NCI-H2029 (cell line): Measurements from ENCODE around the gene DFFB.

ENCODE experiments used
- DNase-seq: peaks from one replicate; lab custom pipeline; 2025; lab: John Stamatoyannopoulos, UW

Gene DFFB

GRCh38 chr1:3831689-3832088 lies 25.6 kb upstream of the DFFB start:
- no peak for DNase-seq

- DNase-seq, result no peak
Measured at GRCh38 chr1:3834701-3835100, 22.6 kb upstream of the DFFB start.

DNA sequence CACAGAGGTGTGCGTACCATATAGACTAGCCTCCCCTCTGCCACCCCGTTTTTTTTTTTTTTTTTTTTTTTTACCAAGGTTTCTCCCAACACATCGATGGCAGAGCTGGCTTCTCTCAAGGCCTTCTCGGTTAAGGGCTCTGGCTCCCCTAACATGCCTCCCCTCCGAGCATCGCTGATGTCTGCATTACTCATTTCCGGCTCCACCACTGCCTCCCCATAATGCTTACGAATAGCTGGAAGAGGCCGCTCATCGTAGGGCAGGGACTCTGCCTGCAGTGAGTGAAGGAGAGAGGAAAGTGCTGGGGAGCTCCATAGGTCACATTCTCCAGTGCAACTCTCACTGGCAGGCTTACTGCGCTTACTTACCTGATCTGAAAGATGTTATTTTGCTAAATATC lies 20.9 kb upstream of the DFFB start:
- no peak for DNase-seq

DNA sequence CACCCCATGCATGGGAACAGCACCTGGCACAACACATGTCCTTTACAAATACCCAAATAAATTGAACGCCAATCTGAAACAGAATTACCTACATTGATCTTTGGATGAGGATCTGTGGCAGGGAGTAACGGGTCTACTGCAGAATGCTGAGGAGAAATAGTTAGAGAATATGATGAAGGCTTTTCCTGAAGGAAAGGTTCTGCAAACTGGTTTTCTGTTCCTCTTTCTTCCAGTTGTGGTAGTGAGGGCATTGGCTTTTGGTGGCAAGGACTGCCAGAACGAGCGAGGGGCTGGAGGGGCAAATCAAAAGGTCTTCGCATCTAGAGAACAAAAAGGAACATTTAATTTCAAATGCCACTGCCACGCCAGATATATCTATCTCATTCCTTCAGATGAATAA lies 20.1 kb upstream of the DFFB start:
- DNase-seq, result no peak

DNA sequence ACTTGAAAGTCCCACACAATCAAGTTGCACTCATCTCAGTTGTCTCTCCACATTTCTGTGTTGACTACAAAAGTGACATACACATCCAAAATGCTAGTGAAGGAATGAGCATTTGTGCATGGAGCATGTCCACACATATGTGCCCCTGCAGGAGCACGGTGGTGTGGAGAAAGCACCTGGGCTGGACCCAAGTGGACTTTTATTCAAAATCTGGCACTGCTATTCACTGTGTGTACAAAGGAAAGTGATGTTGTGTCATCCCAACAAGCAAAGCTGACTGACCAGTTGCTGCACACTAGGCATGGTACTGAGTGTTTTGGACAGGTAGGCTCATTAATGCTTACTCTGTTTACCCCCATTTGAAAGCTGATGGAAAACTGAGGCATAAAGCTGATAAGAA lies 19.6 kb upstream of the DFFB start:
- DNase-seq, result no peak

DNA sequence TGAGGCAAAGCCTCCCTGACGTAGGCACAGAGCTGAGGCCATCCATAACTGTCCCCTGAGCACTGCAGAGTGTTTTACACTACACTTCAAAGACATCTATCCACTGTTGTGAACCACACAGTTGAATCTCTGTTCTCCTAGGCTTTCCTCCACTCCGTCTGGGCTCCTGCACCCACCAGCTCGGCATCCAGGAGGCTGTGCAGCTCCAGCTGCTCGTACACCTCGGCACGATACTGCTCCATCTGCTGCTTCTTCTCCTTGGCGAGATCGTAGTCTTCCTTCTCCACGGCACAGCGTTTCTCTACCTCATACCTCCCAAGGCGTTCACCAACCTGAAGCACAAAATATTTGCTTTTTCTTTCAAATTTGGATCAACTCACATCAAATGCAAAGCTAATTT lies 18.5 kb upstream of the DFFB start:
- no peak for DNase-seq

DNA sequence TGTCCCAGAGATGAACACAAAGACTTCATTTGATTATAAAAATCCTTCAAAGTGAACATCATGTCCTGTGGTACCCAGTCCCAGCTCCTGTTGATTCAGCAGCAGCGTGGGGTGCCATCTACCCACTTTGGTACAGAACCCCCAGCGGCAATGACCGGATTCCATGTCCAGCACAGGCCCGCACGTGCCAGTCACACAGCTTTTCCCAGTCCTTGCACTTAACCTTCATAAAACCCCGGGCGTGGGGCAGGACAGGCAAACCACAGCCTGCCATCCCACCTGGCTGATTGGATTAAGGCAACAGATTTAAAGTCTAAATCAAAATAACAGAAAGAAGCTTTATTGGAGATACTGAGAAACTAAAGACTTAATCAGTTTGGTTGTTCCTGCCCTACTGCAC lies 15.8 kb upstream of the DFFB start:
- DNase-seq, result no peak

GRCh38 chr1:3842912-3843311 lies 14.4 kb upstream of the DFFB start:
- DNase-seq, result no peak

DNA sequence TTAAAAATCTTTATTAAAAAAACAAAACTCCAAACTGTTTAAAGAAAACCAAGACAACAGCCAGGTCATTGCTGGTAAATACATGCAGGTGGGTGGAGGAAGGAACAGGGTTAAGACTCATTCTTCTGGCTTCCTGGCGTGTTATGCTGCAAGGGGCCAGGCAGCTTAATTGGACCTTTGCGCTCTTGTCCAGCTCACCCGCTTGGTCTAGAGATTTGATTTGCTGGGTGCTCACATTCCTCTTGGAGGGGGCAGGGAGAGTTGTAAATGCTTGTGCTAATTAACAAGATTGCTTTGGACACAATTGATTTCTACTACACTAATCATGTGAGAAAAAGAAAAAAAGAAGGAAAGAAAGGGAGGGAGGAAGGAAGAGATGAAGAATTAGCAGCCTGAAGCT lies 10.7 kb upstream of the DFFB start:
- DNase-seq, result no peak

GRCh38 chr1:3847081-3847480 lies 10.2 kb upstream of the DFFB start:
- no peak for DNase-seq

- no peak for DNase-seq
Measured at GRCh38 chr1:3850857-3851256, 6.4 kb upstream of the DFFB start.

DNA sequence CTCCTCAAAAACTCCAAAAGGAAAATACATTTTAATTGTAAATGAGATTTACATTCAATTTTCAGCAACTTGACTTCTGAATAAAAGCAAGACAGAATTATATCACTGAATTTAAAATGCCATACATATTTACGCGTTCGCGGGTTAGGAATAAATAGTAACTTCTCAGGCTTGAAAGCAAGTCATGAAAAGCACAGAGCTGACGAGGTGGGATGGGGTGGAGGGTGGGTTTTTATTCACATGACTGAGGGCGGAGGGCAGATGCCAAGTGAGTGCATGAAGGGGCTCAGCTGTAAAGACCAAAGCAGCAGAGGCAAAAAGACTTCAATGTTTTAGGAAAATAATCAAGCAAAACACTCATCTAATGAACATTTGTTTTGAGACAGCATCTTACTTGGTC lies 6.0 kb upstream of the DFFB start:
- DNase-seq, result no peak

DNA sequence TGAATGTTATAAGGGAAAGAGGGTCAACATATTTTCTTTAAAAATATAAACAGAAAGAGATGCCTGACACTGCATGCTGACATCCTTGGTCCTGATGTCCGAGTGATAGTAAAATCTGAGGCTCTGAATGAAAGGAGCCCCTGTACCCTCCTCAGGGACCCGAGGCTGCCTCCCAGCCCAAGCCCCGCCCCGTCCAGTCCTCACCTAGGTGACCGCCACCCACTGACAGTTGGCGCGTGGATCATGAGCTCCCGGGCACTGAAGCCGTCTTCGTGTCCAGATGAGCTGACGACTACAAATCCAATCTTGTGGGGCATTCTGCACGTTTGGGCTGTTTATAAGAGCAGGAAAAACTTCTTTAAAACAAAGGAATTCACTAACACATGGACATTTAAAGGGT lies 5.2 kb upstream of the DFFB start:
- no peak for DNase-seq

- DNase-seq, result no peak
Measured at GRCh38 chr1:3852711-3853485, 4.4 kb upstream of the DFFB start.

- no peak for DNase-seq
Measured at GRCh38 chr1:3857791-3858129, 484 bp downstream of the DFFB start.

- no peak for DNase-seq
Measured at GRCh38 chr1:3858231-3858981, 1.1 kb downstream of the DFFB start.

GRCh38 chr1:3863231-3863935 lies 6.1 kb downstream of the DFFB start:
- no peak for DNase-seq

DNA sequence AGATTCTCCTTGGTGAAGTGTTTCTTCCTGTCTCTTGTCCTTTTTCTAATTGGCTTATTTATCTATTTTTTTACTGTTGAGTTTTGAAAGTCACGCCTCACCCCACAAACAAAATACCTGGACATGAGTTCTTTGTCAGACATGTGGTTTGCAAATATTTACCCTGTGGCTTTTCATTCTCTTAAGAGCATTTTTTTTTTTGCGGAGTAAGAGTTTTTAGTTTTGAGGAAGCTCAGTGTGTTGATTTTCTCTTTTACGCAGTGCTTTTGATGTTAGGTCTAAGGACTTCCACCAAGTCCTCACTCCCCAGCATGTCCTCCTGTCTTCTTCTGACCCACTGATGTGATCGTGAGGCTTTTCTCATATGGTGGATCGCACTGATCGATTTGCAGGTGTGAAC lies 7.6 kb downstream of the DFFB start:
- no peak for DNase-seq

GRCh38 chr1:3865606-3866160 lies 8.4 kb downstream of the DFFB start:
- no peak for DNase-seq

DNA sequence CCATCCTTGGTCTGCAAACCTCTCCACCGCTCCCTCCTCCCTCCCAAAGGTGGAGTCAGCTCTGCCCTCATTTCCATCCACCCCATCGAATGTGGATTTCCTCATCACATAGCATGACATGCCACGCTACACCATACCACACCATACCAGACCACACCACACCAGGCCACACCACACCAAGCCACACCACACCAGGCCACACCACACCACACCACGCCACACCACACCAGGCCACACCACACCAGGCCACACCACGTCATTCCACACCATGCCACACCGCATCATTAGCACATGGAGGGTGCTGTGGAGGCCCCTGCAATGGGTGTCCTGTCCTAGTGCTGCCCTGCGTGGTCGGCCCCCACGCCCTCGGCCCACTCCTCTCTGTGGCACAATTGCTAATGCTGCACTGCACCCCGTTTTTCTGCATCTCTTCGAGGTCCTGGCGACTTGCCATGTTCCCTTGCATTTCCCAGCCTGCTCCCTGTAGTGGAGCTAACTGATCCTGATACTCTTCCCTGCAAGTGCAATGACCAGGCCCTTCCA lies 11.3 kb downstream of the DFFB start:
- no peak for DNase-seq

GRCh38 chr1:3869751-3870301 lies 12.6 kb downstream of the DFFB start:
- DNase-seq, result no peak

DNA sequence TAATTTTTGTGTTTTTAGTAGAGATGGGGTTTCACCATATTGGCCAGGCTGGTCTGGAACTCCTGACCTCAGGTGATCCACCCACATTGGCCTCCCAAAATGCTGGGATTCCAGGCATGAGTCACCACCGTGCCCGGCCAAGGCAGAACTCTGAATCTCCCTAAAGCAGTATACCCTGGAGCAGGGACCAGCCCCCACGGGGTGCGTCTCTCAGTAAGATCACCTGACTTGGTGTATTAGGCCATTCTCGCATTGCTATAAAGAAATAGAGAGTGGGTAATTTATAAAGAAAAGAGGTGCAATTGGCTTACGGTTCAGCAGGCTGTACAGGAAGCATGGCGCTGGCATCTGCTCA lies 14.2 kb downstream of the DFFB start:
- no peak for DNase-seq
